K562 treated with DMSO at 1 percent for 12 hours (cell line): ENCODE data around the gene SLC5A3. TPM values are rescaled to one million over a fixed set of nuclear protein-coding genes. Genes with fewer than 3 reads are reported as not detected.

Experiments used
- total RNA-seq: library from RNA; unstranded; fragments of 300-600 nt; gene quantifications from 2 replicates; pipeline ENCODE4 v1.2.3, GENCODE V29; 2022; ENCODE audit not compliant: insufficient read depth

Gene SLC5A3
- total RNA-seq, result 2.0 and 14.3 TPM in 2 replicates

DNA sequence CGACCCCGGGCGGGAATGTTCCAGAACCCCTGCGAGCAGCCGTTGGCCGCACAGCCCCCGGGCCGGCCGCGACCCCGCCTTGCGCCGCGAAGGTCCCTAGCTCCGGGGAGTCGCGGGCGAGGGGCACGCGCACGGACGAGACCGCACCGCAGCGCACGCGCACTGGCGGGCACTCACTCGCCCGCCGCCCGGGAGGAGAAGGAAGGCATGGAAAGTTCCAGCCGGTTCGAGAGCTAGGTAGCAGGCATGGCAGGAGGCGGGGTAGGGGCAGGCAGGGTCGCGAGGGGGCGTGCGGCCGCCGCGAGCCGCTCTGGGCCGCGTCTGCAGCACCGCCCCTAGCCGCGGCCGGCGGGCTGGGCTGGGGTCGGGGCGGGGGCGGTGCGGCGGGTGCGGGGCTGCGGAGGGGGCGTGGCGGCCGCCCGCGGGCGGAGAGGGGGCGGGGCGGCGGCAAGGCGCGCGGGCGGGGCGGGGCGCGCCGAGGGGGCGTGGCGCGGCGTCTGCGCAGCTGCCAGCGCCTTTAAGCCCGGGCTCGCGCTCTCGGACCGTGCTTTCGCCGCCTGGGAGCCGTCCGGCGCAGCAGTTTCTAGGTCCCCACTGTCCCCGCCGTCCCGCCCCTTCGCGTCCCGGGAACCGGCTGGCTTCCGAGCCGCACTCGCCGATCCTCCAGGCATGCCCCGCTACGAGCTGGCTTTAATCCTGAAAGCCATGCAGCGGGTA is at the start of gene SLC5A3, which contains the start of gene MRPS6:
TSS of gene SLC5A3 (plus strand) at position 547 of the 717 bp plus-strand sequence. CDS start 21,621 bp downstream, outside the sequence.
TSS of gene MRPS6 (plus strand) at position 547 of the 717 bp plus-strand sequence. CDS start at position 670, 123 bp downstream.

Other genes starting within 250 kb of the SLC5A3 start
- 545 and 629 TPM in 2 replicates for gene ATP5PO, start 157.8 kb upstream of the SLC5A3 start, total RNA-seq
- gene MRPS6, start within 50 bp of the SLC5A3 start, total RNA-seq, result 62.8 and 63.3 TPM in 2 replicates